Neural crest cell (in vitro differentiated cells): ENCODE data around the gene FSD2. TPM values are rescaled to one million over a fixed set of nuclear protein-coding genes. Genes with fewer than 3 reads are reported as not detected.
"Not testable (repeated sequence)": the region's sequence is repeated elsewhere in the genome, so short reads cannot be mapped to it uniquely, and the experiment has no call there.

Experiments used
- DNase-seq: peaks from one replicate; pipeline ENCODE4 v3.0.0; 2021; ENCODE audit warnings: low read depth, mixed read lengths, low spot score
- H3K27ac Mint-ChIP-seq: one replicate; pipeline ENCODE4 v1.8.0; 2021; ENCODE audit warnings: mild to moderate bottlenecking, mixed read lengths; ENCODE audit not compliant: unreplicated experiment
- H3K27me3 Mint-ChIP-seq: 2 replicates; pipeline ENCODE4 v1.8.0; 2021; ENCODE audit warnings: low read depth, mild to moderate bottlenecking, mixed read lengths
- H3K36me3 Mint-ChIP-seq: 2 replicates; pipeline ENCODE4 v1.8.0; 2021; ENCODE audit warnings: low read depth, mild to moderate bottlenecking, mixed read lengths
- H3K4me1 Mint-ChIP-seq: 2 replicates; pipeline ENCODE4 v1.8.0; 2021; ENCODE audit warnings: mixed read lengths
- H3K4me3 Mint-ChIP-seq: one replicate; pipeline ENCODE4 v1.8.0; 2021; ENCODE audit warnings: mild to moderate bottlenecking, mixed read lengths
- H3K9me3 Mint-ChIP-seq: 2 replicates; pipeline ENCODE4 v1.8.0; 2021; ENCODE audit warnings: mixed read lengths
- total RNA-seq: library from RNA; stranded (reverse); gene quantifications from 2 replicates; pipeline ENCODE4 v1.2.1, GENCODE V29; 2021
- TF ChIP-seq, protein P1 (sequence below): fragments of 200-600 bp; sonication (generic); conservative IDR thresholded peaks from 2 replicates; pipeline ENCODE4 v1.5.0; 2021; ENCODE audit warnings: antibody characterized with exemption, mild to moderate bottlenecking

Gene FSD2
- total RNA-seq, 1 donor from 2014 or later: not detected

DNA sequence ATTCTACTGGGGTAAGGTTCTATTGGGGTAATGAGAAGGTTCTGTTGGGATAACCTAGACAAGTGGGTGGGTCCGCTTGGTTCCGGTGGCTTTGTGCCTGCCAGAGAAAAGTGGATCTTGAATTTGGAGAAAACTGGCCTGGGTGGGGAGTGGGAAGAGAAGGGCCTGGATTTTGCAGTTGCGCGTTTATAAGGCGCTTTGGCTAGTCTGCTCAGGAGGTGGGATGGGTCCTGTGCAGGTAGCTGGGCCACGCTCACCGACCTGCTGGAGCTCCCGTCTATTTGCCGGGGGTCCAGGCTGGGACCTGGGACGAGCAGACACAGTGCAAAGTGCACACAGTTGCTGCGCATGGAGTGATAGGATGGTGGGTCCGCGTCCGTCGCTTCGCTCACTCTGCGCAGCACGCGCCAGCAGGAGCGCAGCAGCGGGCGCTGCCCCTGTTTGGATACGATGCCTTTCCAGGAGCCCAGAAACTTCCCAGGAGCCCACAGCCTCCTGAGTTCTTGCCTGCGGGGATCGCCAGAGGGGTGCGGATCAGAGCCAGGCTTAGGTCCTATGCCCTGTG is 94.9 kb downstream of the FSD2 start:
- TF ChIP-seq, protein P1, sequence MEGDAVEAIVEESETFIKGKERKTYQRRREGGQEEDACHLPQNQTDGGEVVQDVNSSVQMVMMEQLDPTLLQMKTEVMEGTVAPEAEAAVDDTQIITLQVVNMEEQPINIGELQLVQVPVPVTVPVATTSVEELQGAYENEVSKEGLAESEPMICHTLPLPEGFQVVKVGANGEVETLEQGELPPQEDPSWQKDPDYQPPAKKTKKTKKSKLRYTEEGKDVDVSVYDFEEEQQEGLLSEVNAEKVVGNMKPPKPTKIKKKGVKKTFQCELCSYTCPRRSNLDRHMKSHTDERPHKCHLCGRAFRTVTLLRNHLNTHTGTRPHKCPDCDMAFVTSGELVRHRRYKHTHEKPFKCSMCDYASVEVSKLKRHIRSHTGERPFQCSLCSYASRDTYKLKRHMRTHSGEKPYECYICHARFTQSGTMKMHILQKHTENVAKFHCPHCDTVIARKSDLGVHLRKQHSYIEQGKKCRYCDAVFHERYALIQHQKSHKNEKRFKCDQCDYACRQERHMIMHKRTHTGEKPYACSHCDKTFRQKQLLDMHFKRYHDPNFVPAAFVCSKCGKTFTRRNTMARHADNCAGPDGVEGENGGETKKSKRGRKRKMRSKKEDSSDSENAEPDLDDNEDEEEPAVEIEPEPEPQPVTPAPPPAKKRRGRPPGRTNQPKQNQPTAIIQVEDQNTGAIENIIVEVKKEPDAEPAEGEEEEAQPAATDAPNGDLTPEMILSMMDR: no peak
- Mint-ChIP-seq H3K4me1 (peaks cover 6% of the 10 kb centered on the region), H3K4me3 (peak overlapping the region; percentile 88), H3K27me3 (peaks cover 14% of the 10 kb centered on the region), H3K36me3 (no peaks in the 10 kb centered on the region), H3K27ac (no peak overlapping the region), H3K9me3 (no peaks in the 10 kb centered on the region)
- no peak for DNase-seq

DNA sequence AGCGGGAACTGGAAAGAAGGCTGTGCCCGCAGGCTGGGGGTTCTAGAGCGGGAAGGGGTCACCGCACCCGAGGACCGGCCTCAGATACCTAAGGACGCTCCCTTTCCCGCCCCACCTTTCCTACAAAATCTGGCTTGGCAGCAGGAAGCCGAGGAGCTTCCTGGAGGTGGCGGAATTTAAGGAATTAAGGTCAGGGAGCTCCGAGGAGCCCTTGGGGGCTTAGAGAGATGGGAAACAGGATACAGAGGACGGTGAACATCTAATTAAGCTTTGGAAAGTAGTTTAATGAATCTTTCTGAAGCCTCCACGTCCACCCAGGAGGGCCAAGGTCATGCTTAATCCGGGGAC is 95.7 kb downstream of the FSD2 start:
- no peak for DNase-seq
- H3K4me3 Mint-ChIP-seq: peak overlapping the region; percentile 88
- no peaks in the 10 kb centered on the region for H3K36me3 Mint-ChIP-seq

DNA sequence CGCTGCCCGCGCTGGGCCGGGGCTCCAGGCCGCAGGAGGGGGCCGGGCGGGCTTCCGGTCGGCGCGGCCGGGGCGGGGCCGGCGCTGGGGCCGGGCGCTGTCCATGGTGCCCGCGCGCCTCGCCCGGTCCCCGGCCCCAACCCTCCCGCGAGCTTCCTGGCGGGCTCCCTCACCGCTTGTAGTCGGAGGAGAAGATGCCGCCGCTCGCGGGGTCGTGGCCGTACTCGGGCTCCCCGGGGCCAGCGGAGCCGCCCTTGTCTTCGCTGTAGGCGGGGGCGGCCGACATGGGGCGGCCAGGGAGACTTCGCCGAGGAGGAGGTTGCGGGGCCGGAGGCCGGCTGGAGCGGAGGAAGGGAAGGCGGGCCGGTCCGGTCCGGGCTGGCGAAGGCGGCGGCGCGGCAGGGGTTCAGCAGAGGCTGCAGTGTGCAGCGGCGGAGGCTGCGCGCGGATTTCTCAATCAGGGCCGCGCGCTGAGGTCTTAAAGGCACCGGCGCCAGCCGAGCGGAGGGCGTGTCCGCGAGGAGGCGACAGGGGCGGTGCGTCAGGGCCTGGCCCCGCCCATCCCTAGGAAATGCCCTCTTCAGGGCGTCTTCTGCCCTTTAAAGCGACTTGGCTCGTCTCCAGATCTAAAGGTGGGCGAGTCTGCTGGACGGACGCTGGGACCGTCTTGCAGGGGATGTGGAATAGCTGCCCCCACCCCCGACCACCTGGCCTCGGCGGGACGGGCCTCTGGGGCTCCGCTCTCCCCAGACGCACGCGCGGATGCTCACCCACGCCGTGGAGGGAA is 96.3 kb downstream of the FSD2 start, which contains the start of gene AP3B2:
Gene AP3B2, minus strand, starts transcription at position 455 of the 787 bp plus-strand sequence. Its CDS starts 169 bp downstream, at position 286.
- TF ChIP-seq, protein P1: no peak
- Mint-ChIP-seq H3K27me3 (peaks cover 10% of the 10 kb centered on the region), H3K9me3 (no peaks in the 10 kb centered on the region), H3K4me3 (peak within 1 kb of the TSS; percentile 88), H3K27ac (no peak within 1 kb of the TSS), H3K4me1 (peaks cover 6% of the 10 kb centered on the region), H3K36me3 (no peaks in the 10 kb centered on the region)
- peak; percentile 62 for DNase-seq

More for the DNA sequence above, 95.7 kb downstream of the FSD2 start:
- Mint-ChIP-seq H3K4me1 (peaks cover 6% of the 10 kb centered on the region), H3K9me3 (no peaks in the 10 kb centered on the region), H3K27me3 (peaks cover 10% of the 10 kb centered on the region), H3K27ac (no peak overlapping the region)
- TF ChIP-seq, protein P1: no peak

DNA sequence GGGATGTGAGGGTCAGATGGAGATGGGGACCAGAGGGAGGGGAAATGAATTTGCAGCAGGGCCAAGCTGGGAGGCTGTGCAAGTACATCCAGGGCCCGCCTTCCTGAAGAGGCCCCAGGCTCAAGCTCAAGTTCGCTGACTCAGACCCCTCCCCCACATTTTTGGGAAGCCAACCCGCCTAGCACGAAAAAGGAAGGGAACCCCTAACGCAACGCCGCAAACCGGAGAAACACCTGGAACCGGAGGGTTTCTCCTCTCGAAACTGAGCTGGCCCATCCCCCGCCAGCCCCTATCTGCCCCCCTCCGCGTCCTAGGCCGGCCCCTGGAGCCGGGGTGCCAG is 96.8 kb downstream of the FSD2 start:
- Mint-ChIP-seq H3K36me3 (no peaks in the 10 kb centered on the region), H3K4me1 (peaks cover 5% of the 10 kb centered on the region), H3K27ac (no peak overlapping the region), H3K27me3 (peaks cover 10% of the 10 kb centered on the region), H3K4me3 (no peak overlapping the region), H3K9me3 (no peaks in the 10 kb centered on the region)
- TF ChIP-seq, protein P1: no peak
- DNase-seq: no peak

DNA sequence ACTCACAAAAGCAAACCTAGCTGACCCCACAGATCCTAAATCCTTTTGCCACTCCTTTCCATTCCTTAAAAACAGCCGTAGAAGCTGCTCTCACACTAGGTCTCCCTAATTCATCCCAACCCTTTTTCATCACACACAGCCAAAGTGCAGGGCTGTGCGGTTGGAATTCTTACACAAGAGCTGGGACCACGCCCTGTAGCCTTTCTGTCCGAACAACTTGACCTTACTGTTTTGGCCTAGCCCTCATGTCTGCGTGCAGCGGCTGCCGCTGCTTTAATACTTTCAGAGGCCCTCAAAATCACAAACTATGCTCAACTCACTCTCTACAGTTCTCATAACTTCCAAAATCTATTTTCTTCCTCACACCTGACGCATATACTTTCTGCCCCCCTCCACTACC is 100.0 kb downstream of the FSD2 start:
- not testable (repeated sequence) for H3K4me1 Mint-ChIP-seq, H3K4me3 Mint-ChIP-seq, DNase-seq, H3K9me3 Mint-ChIP-seq, H3K27ac Mint-ChIP-seq, H3K27me3 Mint-ChIP-seq, H3K36me3 Mint-ChIP-seq

Other genes starting within 250 kb of the FSD2 start
- 0.72 and 0.84 TPM in 2 replicates for gene CPEB1, start 158.7 kb downstream of the FSD2 start, total RNA-seq
- 17.4 and 20.0 TPM in 2 replicates for gene AP3B2, start 96.2 kb downstream of the FSD2 start, total RNA-seq
- gene WHAMM, start 3.6 kb upstream of the FSD2 start, total RNA-seq: 5.8 and 6.3 TPM in 2 replicates
- 17.6 and 18.7 TPM in 2 replicates for gene HOMER2, start 146.7 kb upstream of the FSD2 start, total RNA-seq
- gene RAMAC, start 180.1 kb upstream of the FSD2 start, total RNA-seq: 25.4 and 29.7 TPM in 2 replicates
- gene C15orf40, start 205.6 kb upstream of the FSD2 start, total RNA-seq: 23.1 and 26.7 TPM in 2 replicates